Liver (tissue), 9 donors: ENCODE results near the gene COL6A2. TPM values are rescaled to one million over a fixed set of nuclear protein-coding genes. Genes with fewer than 3 reads are reported as not detected.

Experiments
- DNase-seq: peaks from one replicate; pipeline ENCODE4 v3.0.0-alpha.2; 2017; ENCODE audit warnings: low spot score
- H3K27ac ChIP-seq, 2 donors: one replicate each; pipeline ENCODE4 v1.7.0; 2013; ENCODE audit warnings: inconsistent platforms in 2 of 2, low read length in 2 of 2, control low read depth in 1 of 2, low read depth in 1 of 2, mild to moderate bottlenecking in 1 of 2
- H3K27me3 ChIP-seq, 4 donors: one replicate each; pipeline versions ENCODE4 v1.6.1 to v1.7.0; 2013; ENCODE audit warnings: low read length in 3 of 4, inconsistent platforms in 1 of 4, mild to moderate bottlenecking in 1 of 4, moderate library complexity in 1 of 4; ENCODE audit not compliant: control insufficient read depth in 4 of 4, insufficient read depth in 4 of 4
- H3K36me3 ChIP-seq, 4 donors: one replicate each; pipeline versions ENCODE4 v1.6.1 to v1.7.0; 2013; ENCODE audit warnings: low read length in 3 of 4, mild to moderate bottlenecking in 3 of 4, low read depth in 1 of 4, moderate library complexity in 1 of 4; ENCODE audit not compliant: control insufficient read depth in 4 of 4, insufficient read depth in 3 of 4
- H3K4me1 ChIP-seq, 4 donors: one replicate each; pipeline versions ENCODE4 v1.6.1 to v1.7.0; 2013; ENCODE audit warnings: low read length in 3 of 4, mild to moderate bottlenecking in 3 of 4, moderate library complexity in 1 of 4; ENCODE audit not compliant: control insufficient read depth in 4 of 4, insufficient read depth in 4 of 4
- H3K4me3 ChIP-seq, 3 donors: one replicate each; pipeline versions ENCODE4 v1.6.1 to v1.7.0; 2013; ENCODE audit warnings: low read length in 3 of 3, control low read depth in 1 of 3, low read depth in 1 of 3, mild to moderate bottlenecking in 1 of 3
- H3K9ac ChIP-seq, 2 donors: one replicate each; pipeline ENCODE4 v1.7.0; 2013; ENCODE audit warnings: low read length in 2 of 2, mild to moderate bottlenecking in 2 of 2, moderate library complexity in 2 of 2, control low read depth in 1 of 2, low read depth in 1 of 2
- H3K9me3 ChIP-seq, 4 donors: one replicate each; pipeline versions ENCODE4 v1.6.1 to v1.7.0; 2013; ENCODE audit warnings: low read length in 3 of 4; ENCODE audit not compliant: control insufficient read depth in 4 of 4
- EGR1 ChIP-seq, 2 donors: IDR thresholded peaks; 2 replicates each; pipeline ENCODE4 v1.6.1; 2016 to 2018; ENCODE audit warnings: antibody characterized with exemption in 2 of 2, low read depth in 2 of 2
- FOXA1 ChIP-seq: IDR thresholded peaks from 2 replicates; pipeline ENCODE4 v1.6.1; 2016; ENCODE audit warnings: antibody characterized with exemption
- FOXA2 ChIP-seq: IDR thresholded peaks from 2 replicates; pipeline ENCODE4 v1.6.1; 2016; ENCODE audit warnings: antibody characterized with exemption
- GABPA ChIP-seq, 2 donors: IDR thresholded peaks in 1 of 2; conservative IDR thresholded peaks in 1 of 2; 2 replicates each; pipeline ENCODE4 v1.6.1; 2016; ENCODE audit warnings: antibody characterized with exemption in 2 of 2, mild to moderate bottlenecking in 1 of 2, moderate library complexity in 1 of 2
- HNF4A ChIP-seq, 2 donors: conservative IDR thresholded peaks; 2 replicates each; pipeline ENCODE4 v1.6.1; 2016; ENCODE audit warnings: antibody characterized with exemption in 2 of 2, mild to moderate bottlenecking in 2 of 2
- HNF4G ChIP-seq: IDR thresholded peaks from 2 replicates; pipeline ENCODE4 v1.6.1; 2016; ENCODE audit warnings: antibody characterized with exemption
- JUND ChIP-seq, 2 donors: IDR thresholded peaks; 2 replicates each; pipeline ENCODE4 v1.6.1; 2016; ENCODE audit warnings: antibody characterized with exemption in 2 of 2
- NR2F2 ChIP-seq: IDR thresholded peaks from 2 replicates; pipeline ENCODE4 v1.6.1; 2016; ENCODE audit warnings: antibody characterized with exemption
- RAD21 ChIP-seq, 2 donors: IDR thresholded peaks; 2 replicates each; pipeline ENCODE4 v1.6.1; 2016; ENCODE audit warnings: antibody characterized with exemption in 2 of 2, mild to moderate bottlenecking in 2 of 2
- RXRA ChIP-seq, 2 donors: IDR thresholded peaks; 2 replicates each; pipeline ENCODE4 v1.6.1; 2017 to 2018; ENCODE audit warnings: antibody characterized with exemption in 2 of 2, mild to moderate bottlenecking in 1 of 2
- SP1 ChIP-seq: IDR thresholded peaks from 2 replicates; pipeline ENCODE4 v1.6.1; 2018; ENCODE audit warnings: antibody characterized with exemption, mild to moderate bottlenecking
- TAF1 ChIP-seq: conservative IDR thresholded peaks from 2 replicates; pipeline ENCODE4 v1.6.1; 2016; ENCODE audit warnings: antibody characterized with exemption, mild to moderate bottlenecking
- YY1 ChIP-seq: IDR thresholded peaks from 2 replicates; pipeline ENCODE4 v1.6.1; 2016; ENCODE audit warnings: antibody characterized with exemption, mild to moderate bottlenecking
- whole genome bisulfite sequencing: extraction: QIAGEN DNeasy Blood & Tissue Kit; methylation state at CpG from one replicate; pipeline ENCODE4 v1.1.7; 2013; 5-methylcytosine and 5-hydroxymethylcytosine counted together
- polyA plus RNA-seq, 2 donors: library from polyadenylated mRNA; stranded (reverse) in 1 of 2; unstranded in 1 of 2; fragments of 200-250 nt in 1 of 2; fragments of >200 nt in 1 of 2; fragmentation: Nextera tagmentation in 1 of 2; extraction: Ambion mirVana in 1 of 2; gene quantifications; one replicate each; pipeline versions ENCODE4 v1.2.1 to v1.2.3, GENCODE V29; 2013 to 2015
- total RNA-seq, 2 donors: library from RNA; depleted of rRNA; stranded (reverse); fragments of >200 nt; gene quantifications; one replicate each; pipeline ENCODE4 v1.2.3, GENCODE V29; 2014
- TF ChIP-seq, protein P1 (sequence below): IDR thresholded peaks from 2 replicates; pipeline ENCODE4 v1.6.1; 2016; ENCODE audit warnings: antibody characterized with exemption
- TF ChIP-seq, protein P2 (sequence below): IDR thresholded peaks from 2 replicates; pipeline ENCODE4 v1.6.1; 2016; ENCODE audit warnings: antibody characterized with exemption
- TF ChIP-seq, protein P3 (sequence below): fragments of 150-350 bp; IDR thresholded peaks from 2 replicates; pipeline ENCODE4 v1.5.1; 2017; ENCODE audit warnings: improper control_type of control experiment, low read depth, low read length; ENCODE audit not compliant: missing input control
- TF ChIP-seq, protein P4 (sequence below): IDR thresholded peaks from 2 replicates; pipeline ENCODE4 v1.6.1; 2016; ENCODE audit warnings: antibody characterized with exemption
- donor health status: healthy.
- donor health status: healthy.
- donor health status: healthy.
- donor health status: healthy.
- donor health status: healthy.

COL6A2 gene
- total and polyA plus RNA-seq, 4 donors = 5.8 to 80.8 (median 41.7) TPM

DNA sequence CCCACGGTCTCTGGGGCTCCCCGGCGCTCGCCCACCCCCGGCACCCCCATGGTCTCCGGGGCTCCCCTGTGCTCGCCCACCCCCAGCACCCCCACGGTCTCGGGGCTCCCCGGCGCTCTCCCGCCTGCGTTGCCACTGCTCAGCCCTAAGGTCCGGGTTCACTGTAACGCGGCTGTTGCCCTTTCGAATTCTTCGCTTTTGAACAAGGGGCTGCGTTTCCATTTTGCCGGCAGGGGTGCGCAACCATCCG lies 62.7 kb downstream of the COL6A2 start:
- Histone ChIP-seq H3K9ac (no peak overlapping the region), H3K36me3 (no peaks in the 10 kb centered on the region), H3K4me3 (no peak overlapping the region), H3K27ac (no peak overlapping the region), H3K4me1 (peaks cover 2 to 11% (median 6%) of the 10 kb centered on the region in 4 donors), H3K27me3 (no peaks in the 10 kb centered on the region), H3K9me3 (no peaks in the 10 kb centered on the region)
- no peak for DNase-seq
- TF ChIP-seq EGR1 (IDR thresholded peaks at IDR 0.05; ENCODE audit: low read depth in 2 of 2) = no peak
- TF ChIP-seq, protein P1, sequence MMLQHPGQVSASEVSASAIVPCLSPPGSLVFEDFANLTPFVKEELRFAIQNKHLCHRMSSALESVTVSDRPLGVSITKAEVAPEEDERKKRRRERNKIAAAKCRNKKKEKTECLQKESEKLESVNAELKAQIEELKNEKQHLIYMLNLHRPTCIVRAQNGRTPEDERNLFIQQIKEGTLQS = no peak
- no peak for TF ChIP-seq RXRA (IDR thresholded peaks at IDR 0.05)
- TF ChIP-seq JUND (IDR thresholded peaks at IDR 0.05) = no peak
- no peak for TF ChIP-seq HNF4A (conservative IDR thresholded peaks at IDR 0.05)
- TF ChIP-seq YY1 = no peak
- TF ChIP-seq RAD21 (IDR thresholded peaks at IDR 0.05) = no peak
- TF ChIP-seq, protein P2, sequence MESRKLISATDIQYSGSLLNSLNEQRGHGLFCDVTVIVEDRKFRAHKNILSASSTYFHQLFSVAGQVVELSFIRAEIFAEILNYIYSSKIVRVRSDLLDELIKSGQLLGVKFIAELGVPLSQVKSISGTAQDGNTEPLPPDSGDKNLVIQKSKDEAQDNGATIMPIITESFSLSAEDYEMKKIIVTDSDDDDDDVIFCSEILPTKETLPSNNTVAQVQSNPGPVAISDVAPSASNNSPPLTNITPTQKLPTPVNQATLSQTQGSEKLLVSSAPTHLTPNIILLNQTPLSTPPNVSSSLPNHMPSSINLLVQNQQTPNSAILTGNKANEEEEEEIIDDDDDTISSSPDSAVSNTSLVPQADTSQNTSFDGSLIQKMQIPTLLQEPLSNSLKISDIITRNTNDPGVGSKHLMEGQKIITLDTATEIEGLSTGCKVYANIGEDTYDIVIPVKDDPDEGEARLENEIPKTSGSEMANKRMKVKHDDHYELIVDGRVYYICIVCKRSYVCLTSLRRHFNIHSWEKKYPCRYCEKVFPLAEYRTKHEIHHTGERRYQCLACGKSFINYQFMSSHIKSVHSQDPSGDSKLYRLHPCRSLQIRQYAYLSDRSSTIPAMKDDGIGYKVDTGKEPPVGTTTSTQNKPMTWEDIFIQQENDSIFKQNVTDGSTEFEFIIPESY = no peak
- TF ChIP-seq NR2F2 = no peak
- TF ChIP-seq, protein P3, sequence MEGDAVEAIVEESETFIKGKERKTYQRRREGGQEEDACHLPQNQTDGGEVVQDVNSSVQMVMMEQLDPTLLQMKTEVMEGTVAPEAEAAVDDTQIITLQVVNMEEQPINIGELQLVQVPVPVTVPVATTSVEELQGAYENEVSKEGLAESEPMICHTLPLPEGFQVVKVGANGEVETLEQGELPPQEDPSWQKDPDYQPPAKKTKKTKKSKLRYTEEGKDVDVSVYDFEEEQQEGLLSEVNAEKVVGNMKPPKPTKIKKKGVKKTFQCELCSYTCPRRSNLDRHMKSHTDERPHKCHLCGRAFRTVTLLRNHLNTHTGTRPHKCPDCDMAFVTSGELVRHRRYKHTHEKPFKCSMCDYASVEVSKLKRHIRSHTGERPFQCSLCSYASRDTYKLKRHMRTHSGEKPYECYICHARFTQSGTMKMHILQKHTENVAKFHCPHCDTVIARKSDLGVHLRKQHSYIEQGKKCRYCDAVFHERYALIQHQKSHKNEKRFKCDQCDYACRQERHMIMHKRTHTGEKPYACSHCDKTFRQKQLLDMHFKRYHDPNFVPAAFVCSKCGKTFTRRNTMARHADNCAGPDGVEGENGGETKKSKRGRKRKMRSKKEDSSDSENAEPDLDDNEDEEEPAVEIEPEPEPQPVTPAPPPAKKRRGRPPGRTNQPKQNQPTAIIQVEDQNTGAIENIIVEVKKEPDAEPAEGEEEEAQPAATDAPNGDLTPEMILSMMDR = no peak
- TF ChIP-seq FOXA2 = no peak
- TF ChIP-seq, protein P4, sequence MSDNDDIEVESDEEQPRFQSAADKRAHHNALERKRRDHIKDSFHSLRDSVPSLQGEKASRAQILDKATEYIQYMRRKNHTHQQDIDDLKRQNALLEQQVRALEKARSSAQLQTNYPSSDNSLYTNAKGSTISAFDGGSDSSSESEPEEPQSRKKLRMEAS = no peak
- no peak for TF ChIP-seq HNF4G
- TF ChIP-seq SP1 = no peak
- TF ChIP-seq GABPA (IDR thresholded peaks at IDR 0.05 in 1 of 2, conservative IDR thresholded peaks at IDR 0.05 in 1 of 2) = no peak
- no peak for TF ChIP-seq TAF1
- TF ChIP-seq FOXA1 = no peak
- WGBS = 98% methylated on average over 22 of the region's 22 CpGs

DNA sequence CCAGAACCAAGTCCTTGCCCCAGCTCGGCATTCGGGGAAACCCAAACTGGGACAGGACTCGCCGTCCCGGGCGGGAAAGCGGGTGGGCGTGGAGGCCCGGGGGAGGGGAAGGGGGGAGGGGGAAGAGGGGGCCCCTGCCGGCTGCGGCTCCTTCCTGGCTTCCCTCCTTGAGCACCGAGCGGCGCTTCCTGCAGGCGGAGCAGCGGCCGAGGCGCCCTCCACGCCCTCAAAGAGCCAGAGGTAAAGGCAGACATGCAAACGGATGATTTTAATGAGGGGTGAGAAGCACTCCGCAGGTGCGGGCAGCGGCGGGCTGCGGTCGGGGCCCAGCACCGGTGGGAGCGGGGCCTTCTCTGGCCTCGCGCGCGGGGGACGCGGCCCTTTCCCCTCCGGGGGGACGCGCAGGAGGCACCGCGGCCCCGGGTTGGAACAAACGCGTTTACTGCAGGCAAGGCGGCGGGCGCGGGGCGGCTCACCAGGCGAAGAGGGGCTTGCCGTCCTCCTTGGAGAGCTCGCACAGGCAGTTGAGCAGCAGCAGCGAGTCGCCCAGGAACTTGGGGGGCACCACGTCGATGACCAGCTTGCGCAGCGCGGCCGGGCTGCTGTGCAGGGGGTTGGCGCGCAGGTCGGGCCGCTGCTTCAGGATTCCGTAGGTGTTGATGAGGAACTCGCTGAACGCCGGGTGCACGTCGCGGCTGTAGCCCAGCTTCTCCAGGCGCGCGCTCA lies 63.2 kb downstream of the COL6A2 start:
- H3K36me3 ChIP-seq = no peaks in the 10 kb centered on the region
- no peak overlapping the region for H3K9ac ChIP-seq
- no peak overlapping the region for H3K4me3 ChIP-seq
- no peak overlapping the region for H3K27ac ChIP-seq
- no peak for TF ChIP-seq HNF4G
- TF ChIP-seq, protein P2 = no peak
- TF ChIP-seq FOXA2 = no peak
- TF ChIP-seq JUND (IDR thresholded peaks at IDR 0.05) = no peak
- no peak for TF ChIP-seq TAF1
- TF ChIP-seq HNF4A (conservative IDR thresholded peaks at IDR 0.05) = no peak
- TF ChIP-seq SP1 = no peak
- TF ChIP-seq FOXA1 = no peak
- no peak for TF ChIP-seq YY1
- DNase-seq = no peak
- H3K9me3 ChIP-seq = no peaks in the 10 kb centered on the region
- peaks cover 2 to 6% (median 3%) of the 10 kb centered on the region in 4 donors for H3K4me1 ChIP-seq
- 94% methylated on average over 71 of the region's 72 CpGs for WGBS
- no peaks in the 10 kb centered on the region for H3K27me3 ChIP-seq
